ENCODE measurements around the gene NEK8.

DNA sequence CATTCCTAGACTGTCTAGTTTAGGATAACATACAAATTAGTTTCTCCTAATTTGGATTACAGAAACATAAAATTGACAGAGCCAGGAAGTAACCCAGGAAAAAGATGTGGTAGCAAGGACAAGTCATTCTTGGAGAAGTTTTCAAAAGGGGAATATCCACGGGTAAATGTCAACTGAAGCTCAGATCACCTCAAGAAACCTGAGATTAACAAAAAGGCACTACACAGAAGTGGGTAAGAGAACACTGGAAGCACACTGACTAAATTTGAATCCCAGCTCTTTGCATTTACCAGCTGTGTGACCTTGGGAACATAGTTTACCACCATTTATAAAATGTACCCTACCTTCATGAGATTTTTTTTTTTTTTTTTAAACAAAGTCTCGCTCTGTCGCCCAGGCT lies 54.6 kb downstream of the NEK8 start:
- no peak for TF ChIP-seq POLR2A (IDR thresholded peaks at IDR 0.05)
- TF ChIP-seq, protein P1, sequence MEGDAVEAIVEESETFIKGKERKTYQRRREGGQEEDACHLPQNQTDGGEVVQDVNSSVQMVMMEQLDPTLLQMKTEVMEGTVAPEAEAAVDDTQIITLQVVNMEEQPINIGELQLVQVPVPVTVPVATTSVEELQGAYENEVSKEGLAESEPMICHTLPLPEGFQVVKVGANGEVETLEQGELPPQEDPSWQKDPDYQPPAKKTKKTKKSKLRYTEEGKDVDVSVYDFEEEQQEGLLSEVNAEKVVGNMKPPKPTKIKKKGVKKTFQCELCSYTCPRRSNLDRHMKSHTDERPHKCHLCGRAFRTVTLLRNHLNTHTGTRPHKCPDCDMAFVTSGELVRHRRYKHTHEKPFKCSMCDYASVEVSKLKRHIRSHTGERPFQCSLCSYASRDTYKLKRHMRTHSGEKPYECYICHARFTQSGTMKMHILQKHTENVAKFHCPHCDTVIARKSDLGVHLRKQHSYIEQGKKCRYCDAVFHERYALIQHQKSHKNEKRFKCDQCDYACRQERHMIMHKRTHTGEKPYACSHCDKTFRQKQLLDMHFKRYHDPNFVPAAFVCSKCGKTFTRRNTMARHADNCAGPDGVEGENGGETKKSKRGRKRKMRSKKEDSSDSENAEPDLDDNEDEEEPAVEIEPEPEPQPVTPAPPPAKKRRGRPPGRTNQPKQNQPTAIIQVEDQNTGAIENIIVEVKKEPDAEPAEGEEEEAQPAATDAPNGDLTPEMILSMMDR (IDR thresholded peaks at IDR 0.05 in 8 of 11, conservative IDR thresholded peaks at IDR 0.05 in 3 of 11) = no peak
- no peak for TF ChIP-seq POLR2AphosphoS5 (IDR thresholded peaks at IDR 0.05)
